ENCODE measurements around the gene GPR22.

GPR22 gene, protein sequence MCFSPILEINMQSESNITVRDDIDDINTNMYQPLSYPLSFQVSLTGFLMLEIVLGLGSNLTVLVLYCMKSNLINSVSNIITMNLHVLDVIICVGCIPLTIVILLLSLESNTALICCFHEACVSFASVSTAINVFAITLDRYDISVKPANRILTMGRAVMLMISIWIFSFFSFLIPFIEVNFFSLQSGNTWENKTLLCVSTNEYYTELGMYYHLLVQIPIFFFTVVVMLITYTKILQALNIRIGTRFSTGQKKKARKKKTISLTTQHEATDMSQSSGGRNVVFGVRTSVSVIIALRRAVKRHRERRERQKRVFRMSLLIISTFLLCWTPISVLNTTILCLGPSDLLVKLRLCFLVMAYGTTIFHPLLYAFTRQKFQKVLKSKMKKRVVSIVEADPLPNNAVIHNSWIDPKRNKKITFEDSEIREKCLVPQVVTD

DNA sequence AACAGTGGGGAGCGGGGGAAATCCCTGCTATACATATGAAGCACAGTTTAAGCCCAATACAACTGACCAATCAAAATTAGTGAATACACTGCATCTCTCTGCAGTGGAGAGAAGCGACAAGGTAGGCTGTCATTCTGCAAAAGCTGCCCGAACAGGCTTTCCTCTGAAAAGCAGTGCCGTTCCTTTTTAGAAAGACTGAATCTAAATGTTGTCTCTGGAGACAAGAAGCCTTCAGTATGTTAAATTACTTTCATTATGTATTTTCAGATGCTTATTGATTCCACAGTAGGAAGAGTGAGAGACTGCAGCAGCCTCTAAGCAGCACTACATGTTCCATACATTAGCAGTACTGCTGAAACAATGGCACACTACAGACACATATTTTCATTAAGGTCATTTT is at the start of gene GPR22:
GPR22 (plus strand) TSS at position 129 of the 400 bp plus-strand sequence. CDS start 4,004 bp downstream, outside the sequence.
- DNase-seq, result no peak
- TF ChIP-seq POLR2A (IDR thresholded peaks at IDR 0.05; ENCODE audit: low read length), result no peak
- TF ChIP-seq GATA1 (IDR thresholded peaks at IDR 0.05; ENCODE audit: low read depth, low read length), result no peak

DNA sequence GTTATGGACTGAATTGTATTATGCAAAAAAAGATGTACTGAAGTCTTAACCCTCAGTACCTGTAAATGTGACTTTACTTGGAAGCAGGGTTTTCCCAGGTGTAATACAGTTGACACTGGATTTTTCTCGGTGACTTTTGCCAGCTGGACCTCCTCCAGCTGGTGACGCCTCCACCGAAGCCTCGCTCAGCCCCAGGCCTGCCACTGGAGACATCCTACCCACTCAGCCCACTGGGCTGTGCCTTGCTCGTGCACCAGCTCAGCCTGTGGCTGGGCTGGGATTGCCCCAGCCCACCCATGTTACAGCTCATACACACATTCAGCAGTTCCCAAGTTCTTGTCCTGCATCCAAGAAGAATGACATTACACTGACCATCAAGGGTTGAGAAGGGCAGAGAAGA is 42.4 kb upstream of the GPR22 start:
- DNase-seq, result no peak
- TF ChIP-seq POLR2A (IDR thresholded peaks at IDR 0.05; ENCODE audit: low read length) (no peak), GATA1 (IDR thresholded peaks at IDR 0.05; ENCODE audit: low read depth, low read length) (no peak)

DNA sequence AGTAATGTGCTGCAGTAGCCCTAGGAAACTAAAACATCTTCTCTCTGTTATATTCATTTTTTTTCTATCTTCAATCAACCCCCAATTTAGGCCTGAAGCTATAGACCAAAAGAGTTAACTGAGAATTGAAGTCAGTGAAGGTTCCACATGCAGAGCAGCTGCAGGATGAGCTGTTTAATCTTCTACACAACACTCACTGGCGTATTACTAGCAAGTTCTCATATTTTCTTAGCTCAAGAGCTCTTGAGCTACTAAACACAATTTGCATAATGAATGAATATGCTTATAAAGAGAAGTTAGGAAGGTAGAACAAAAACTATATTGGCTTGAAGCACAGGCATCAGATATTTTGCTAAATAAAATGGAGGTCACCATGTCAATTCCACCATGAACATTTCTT is 41.2 kb upstream of the GPR22 start:
- no peak for DNase-seq
- TF ChIP-seq POLR2A (IDR thresholded peaks at IDR 0.05; ENCODE audit: low read length) (no peak), GATA1 (IDR thresholded peaks at IDR 0.05; ENCODE audit: low read depth, low read length) (no peak)

DNA sequence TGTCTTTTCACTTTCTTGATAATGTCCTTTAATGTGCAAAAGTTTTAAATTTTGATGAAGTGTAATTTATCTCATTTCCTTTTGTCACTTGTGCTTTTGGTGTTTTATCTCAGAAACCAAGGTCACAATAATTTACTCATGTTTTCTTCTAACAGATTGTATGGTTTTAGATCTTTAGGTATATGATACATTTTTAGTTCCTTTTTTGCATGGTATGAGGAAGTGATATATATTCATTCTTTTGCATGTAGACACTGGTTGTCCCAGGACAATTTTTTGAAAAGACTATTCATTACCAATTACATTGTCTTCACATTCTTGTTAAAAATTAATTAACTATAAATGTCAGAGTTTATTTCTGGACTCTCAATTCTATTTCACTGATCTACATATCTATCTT is 39.8 kb upstream of the GPR22 start:
- TF ChIP-seq GATA1 (IDR thresholded peaks at IDR 0.05; ENCODE audit: low read depth, low read length) (no peak), POLR2A (IDR thresholded peaks at IDR 0.05; ENCODE audit: low read length) (no peak)

DNA sequence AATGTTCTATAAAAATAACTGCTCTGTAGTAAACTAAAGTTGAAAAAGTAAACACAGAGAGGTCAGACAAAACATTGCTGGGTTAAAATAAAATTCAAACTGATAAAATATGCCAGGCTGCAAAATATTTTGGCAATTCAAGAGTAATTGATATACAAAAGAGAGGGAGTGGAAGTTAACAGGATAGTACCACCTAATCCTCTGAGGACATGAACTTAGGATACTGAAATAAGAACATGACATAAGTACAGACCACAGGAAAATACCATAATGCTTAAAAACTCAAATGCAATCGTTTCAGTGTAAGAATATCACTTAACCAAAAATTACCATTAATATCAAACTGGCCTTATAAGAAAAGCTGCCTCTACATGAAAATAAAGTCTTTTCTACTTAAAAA is 37.6 kb upstream of the GPR22 start:
- no peak for TF ChIP-seq GATA1 (IDR thresholded peaks at IDR 0.05; ENCODE audit: low read depth, low read length)
- no peak for DNase-seq

More for the DNA sequence above, 39.8 kb upstream of the GPR22 start:
- no peak for DNase-seq

DNA sequence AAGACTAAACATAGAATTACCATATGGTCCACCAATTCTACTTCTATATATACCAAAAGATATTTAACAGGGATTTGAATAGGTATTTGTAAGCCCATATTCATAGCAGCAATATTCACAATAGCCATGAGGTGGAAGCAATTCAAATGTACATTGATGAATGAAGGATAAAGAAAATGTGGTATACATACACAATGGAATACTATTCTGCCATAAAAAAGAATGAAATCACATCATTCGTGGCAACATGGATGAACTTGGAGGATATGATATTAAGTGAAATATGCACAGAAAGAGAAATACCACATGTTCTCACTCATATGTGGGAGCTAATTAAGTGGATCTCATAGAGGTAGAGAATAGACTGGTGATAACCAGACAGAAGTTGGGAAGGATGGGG is 34.1 kb upstream of the GPR22 start:
- DNase-seq, result no peak
- TF ChIP-seq POLR2A (IDR thresholded peaks at IDR 0.05; ENCODE audit: low read length) (no peak), GATA1 (IDR thresholded peaks at IDR 0.05; ENCODE audit: low read depth, low read length) (no peak)

DNA sequence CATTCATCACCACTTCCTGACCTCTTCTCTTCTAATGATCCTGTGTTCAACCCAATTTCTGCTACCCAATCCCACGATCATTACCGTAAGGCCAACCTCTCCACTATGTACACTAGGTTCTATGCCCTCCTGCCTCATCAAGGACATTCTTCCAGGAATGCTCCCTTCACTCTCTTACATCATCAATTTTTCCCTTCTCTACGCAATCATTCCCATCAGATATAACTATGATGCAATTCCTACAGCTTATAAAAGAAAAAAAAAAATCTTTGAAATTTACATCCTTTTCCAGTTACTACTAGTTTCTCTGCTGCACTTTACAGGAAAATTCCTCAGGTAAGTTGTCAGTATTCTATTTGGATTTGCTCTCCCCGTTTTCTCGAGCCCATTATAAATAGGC is 30.8 kb upstream of the GPR22 start:
- DNase-seq, result no peak
- TF ChIP-seq GATA1 (IDR thresholded peaks at IDR 0.05; ENCODE audit: low read depth, low read length) (no peak), POLR2A (IDR thresholded peaks at IDR 0.05; ENCODE audit: low read length) (no peak)

DNA sequence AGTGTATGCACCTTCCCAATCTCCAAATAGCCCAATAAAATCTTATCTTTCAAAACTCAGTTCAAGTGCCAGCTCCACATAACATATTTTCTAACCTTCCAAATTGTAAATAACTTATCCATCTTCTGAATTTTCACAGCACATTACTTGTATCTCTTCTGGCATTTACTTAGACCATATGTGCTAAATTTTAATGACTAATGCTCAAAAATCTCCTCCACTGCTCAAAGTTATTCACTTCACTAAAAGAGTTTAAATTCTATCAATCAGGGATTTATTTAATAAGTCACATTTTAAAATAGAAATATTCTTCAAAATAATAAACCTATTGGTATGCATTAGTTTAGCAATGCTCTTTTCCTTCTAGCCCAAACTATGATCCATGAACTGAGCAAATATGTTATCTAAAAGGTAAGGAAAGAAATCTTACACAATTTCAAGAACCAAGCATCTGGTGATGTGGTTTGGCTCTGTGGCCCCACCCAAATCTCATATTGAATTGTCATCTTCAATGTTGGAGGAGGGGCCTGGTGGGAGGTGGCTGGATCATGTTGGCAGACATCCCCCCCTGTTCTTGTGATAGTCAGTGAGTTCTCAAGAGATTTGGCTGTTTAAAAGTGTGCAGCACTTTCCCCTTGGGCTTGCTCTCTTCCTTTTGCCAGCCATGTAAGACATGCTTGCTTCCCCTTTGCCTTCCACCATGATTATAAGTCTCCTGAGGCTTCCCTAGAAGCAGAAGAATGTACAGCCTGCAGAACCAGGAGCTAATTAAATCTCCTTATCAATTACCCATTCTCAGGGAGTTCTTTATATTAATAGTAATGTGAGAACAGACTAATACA is 28.1 kb upstream of the GPR22 start:
- no peak for DNase-seq
- TF ChIP-seq POLR2A (IDR thresholded peaks at IDR 0.05; ENCODE audit: low read length) (no peak), GATA1 (IDR thresholded peaks at IDR 0.05; ENCODE audit: low read depth, low read length) (no peak)

DNA sequence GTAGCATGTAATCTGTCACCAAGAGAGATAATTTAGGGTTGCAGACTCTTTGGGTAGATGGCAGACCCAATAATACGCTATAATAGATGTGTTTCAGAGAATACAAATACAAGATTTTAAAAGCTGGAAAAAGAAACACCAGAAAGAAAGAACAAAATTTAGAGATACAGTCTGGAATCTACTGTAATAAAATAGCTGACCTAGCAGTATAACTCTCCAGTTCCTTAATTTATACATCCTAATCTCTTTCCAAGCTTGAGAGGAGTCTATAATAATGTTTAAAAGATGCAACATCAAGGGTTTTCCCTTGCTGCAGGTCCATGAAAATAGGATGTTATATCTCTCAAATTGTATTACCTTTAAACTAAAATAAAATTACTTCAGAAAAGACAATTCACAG is 27.2 kb upstream of the GPR22 start:
- DNase-seq, result no peak
- TF ChIP-seq POLR2A (IDR thresholded peaks at IDR 0.05; ENCODE audit: low read length), result no peak
- TF ChIP-seq GATA1 (IDR thresholded peaks at IDR 0.05; ENCODE audit: low read depth, low read length), result no peak

DNA sequence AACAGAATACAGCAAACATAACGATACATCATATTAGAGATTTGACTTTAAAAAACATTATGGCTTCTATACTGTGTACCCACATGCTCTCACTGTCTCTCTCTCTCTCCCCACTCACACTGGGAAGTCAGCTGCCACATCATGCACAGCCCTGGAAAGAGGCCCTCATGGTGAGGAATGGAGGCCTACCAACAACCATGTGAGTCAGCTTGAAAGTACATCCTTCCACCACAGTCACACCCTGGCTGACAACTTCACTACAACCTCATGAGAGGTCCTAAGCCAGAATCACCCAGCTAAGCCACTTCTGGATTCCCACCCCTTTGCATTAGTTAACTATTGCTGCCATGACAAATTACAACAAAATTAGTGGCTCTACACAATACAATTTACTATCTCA is 23.3 kb upstream of the GPR22 start:
- no peak for DNase-seq
- TF ChIP-seq POLR2A (IDR thresholded peaks at IDR 0.05; ENCODE audit: low read length) (no peak), GATA1 (IDR thresholded peaks at IDR 0.05; ENCODE audit: low read depth, low read length) (no peak)

DNA sequence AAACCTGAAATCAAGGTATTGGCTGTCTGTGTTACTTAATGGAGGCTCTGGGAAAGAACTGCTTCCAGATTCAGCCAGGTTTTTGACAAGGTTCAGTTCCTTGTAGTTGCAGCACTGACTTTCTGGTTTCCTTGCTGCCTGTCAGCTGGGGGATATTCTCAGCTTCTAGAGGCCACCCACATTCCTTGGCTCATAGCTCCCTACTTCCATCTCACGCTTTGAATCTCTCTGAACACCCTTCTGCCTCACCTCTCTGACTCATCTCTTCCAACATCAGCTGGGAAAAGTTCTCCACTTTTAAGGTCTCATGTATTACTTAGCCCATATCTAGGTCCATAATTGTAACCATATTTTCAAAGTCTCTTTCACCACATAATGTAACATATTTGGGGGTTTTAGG is 22.9 kb upstream of the GPR22 start:
- DNase-seq, result no peak
- TF ChIP-seq GATA1 (IDR thresholded peaks at IDR 0.05; ENCODE audit: low read depth, low read length), result no peak
- TF ChIP-seq POLR2A (IDR thresholded peaks at IDR 0.05; ENCODE audit: low read length), result no peak

DNA sequence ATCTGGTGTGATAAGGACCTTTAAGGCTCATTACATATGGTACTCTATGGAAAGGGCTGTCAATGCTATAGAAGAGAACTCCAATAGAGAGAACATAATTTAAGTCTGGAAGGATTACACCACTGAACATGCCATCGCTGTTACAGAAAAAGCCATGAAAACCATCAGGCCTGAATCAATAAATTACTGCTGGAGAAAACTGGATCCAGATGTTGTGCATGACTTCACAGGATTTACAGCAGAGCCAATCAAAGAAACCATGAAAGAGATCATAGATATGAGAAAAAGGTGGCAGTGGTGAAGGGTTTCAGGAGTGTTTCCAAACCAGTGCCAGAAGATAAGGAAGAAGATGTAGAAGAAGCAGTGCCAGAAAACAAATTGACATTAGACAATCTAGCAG is 18.9 kb upstream of the GPR22 start:
- TF ChIP-seq POLR2A (IDR thresholded peaks at IDR 0.05; ENCODE audit: low read length), result no peak
- TF ChIP-seq GATA1 (IDR thresholded peaks at IDR 0.05; ENCODE audit: low read depth, low read length), result no peak
- no peak for DNase-seq

DNA sequence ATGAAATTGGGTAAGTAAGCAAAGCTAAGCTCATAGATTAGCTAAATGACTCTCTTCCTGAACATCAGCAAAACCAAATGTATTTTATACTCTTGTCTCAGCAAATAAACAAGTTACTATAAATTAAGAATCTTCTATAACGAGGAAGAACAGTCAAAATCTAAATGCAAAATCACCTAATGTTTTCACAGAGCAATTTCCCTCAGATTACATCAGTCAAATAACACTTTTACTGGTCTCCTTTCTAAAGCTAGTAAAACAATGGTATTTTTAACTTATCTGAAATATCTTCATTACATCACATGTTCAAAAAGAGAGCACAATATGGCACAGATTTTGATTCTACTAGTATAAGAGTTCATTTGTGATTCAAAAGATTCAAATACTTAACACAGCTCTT is 16.5 kb upstream of the GPR22 start:
- no peak for TF ChIP-seq GATA1 (IDR thresholded peaks at IDR 0.05; ENCODE audit: low read depth, low read length)
- no peak for TF ChIP-seq POLR2A (IDR thresholded peaks at IDR 0.05; ENCODE audit: low read length)
- no peak for DNase-seq

DNA sequence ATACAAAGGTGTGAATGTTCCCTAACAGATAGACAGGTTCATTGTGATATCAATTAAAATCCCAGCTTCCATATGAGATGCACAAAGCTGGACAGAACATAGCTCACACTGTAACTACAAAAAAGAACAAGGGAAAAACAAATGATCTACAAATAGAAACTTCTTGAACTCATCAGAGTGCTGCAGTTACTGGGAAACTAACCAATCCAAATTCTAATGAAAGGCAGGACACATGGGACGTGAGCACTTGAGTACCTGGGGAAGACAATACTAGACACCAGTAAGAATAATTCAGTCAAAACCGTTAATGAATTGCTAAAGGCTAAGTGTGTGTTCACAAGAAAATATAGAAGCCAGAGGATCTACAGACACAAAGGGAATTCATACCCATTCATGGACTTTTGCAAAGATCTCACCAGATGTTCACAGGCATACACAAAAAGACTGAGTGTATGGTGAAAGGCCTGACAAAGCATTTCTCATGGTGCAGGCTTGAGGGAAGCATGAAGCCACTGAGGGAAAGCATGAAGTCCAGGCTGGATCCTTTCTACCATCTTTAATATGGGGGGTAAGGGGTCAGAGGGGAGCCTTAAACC is 7.8 kb upstream of the GPR22 start:
- TF ChIP-seq POLR2A (IDR thresholded peaks at IDR 0.05; ENCODE audit: low read length), result no peak
- TF ChIP-seq GATA1 (IDR thresholded peaks at IDR 0.05; ENCODE audit: low read depth, low read length), result no peak
- DNase-seq, result no peak

Data from erythroblast (primary cell).